K562 (cell line): Measurements from ENCODE around the gene PUS10. TPM values are rescaled to one million over a fixed set of nuclear protein-coding genes. Genes with fewer than 3 reads are reported as not detected.

Source experiments
- ATAC-seq: fragments of 200-7000 bp; cut with Tn5 transposase; 3 replicates; pipeline ENCODE4 v1.9.1; 2020; ENCODE audit warnings: moderate library complexity
- BruUV-seq: library from RNA; stranded (reverse); fragments of 400-500 nt; replicated peaks from 2 replicates; lab custom pipeline; 2021; lab: Mats Ljungman, UMichigan
- CTCF ChIA-PET: fragments of 300-600 bp; formaldehyde crosslinking; extraction: SDS; loops from one replicate; lab custom pipeline; 2021; ENCODE audit warnings: low intra/inter-chr PET ratio; lab: Yijun Ruan, JAX
- POLR2A ChIA-PET: fragments of 300-600, 350-650 bp; sonication (Branson Sonifier 250); formaldehyde crosslinking; extraction: SDS; loops from one replicate; lab custom pipeline; 2021; ENCODE audit warnings: antibody characterized with exemption, inconsistent platforms; lab: Yijun Ruan, JAX
- DNase-seq, 4 experiments: peaks; one replicate each; pipeline versions ENCODE4 v3.0.0 to v3.0.0-alpha.2; 2011 to 2018; ENCODE audit warnings: low spot score in 3 of 4, mixed read lengths in 3 of 4; ENCODE audit errors: extremely low read depth in 1 of 4
- FAIRE-seq: peaks from 2 replicates; lab custom pipeline; 2011; peaks lifted over from hg19 to GRCh38; lab: Jason Lieb, UNC
- H2AFZ ChIP-seq: 2 replicates; pipeline ENCODE4 v1.6.0; 2011; ENCODE audit warnings: low read depth, low read length, control low read depth, inconsistent platforms
- H3K27ac ChIP-seq: fragments of 200-600 bp; 3 replicates; pipeline ENCODE4 v1.8.0; 2011; ENCODE audit warnings: low read depth, mild to moderate bottlenecking, control low read depth, inconsistent platforms, low read length, moderate library complexity, mixed read lengths; ENCODE audit errors: extremely low read depth
- H3K27me3 ChIP-seq, 2 experiments: fragments of 300-600 bp in 1 of 2; 2 replicates in 1 of 2; 3 replicates in 1 of 2; pipeline versions ENCODE4 v1.6.0 to v1.8.0; 2011; ENCODE audit warnings: inconsistent platforms in 2 of 2, low read length in 2 of 2, mild to moderate bottlenecking in 1 of 2, mixed read lengths in 1 of 2, moderate library complexity in 1 of 2; ENCODE audit not compliant: control insufficient read depth in 2 of 2, insufficient read depth in 2 of 2
- H3K36me3 ChIP-seq: fragments of 300-600 bp; 3 replicates; pipeline ENCODE4 v1.8.0; 2011; ENCODE audit warnings: mild to moderate bottlenecking, low read length, inconsistent platforms; ENCODE audit not compliant: control insufficient read depth, insufficient read depth
- H3K4me1 ChIP-seq, 2 experiments: fragments of 200-600 bp in 1 of 2; replicated peaks in 1 of 2; 2 replicates in 1 of 2; 3 replicates in 1 of 2; pipeline versions ENCODE4 v1.5.1 to v1.8.0; 2011; ENCODE audit warnings: inconsistent platforms in 2 of 2, low read length in 2 of 2, mild to moderate bottlenecking in 1 of 2, mixed read lengths in 1 of 2, moderate library complexity in 1 of 2; ENCODE audit not compliant: control insufficient read depth in 2 of 2, insufficient read depth in 2 of 2
- H3K4me2 ChIP-seq: 2 replicates; pipeline ENCODE4 v1.6.1; 2011; ENCODE audit warnings: low read length, control low read depth, inconsistent platforms, mixed read lengths; ENCODE audit not compliant: insufficient read depth
- H3K4me3 ChIP-seq: fragments of 200-600 bp; sonication (generic), shearing (Covaris generic); 2 replicates; pipeline ENCODE4 v1.5.1; 2016; ENCODE audit warnings: control low read depth, inconsistent platforms
- H3K79me2 ChIP-seq: fragments of 200-600 bp; 3 replicates; pipeline ENCODE4 v1.8.0; 2011; ENCODE audit warnings: low read length, inconsistent platforms; ENCODE audit not compliant: control insufficient read depth, insufficient read depth
- H3K9ac ChIP-seq, 2 experiments: 2 replicates each; pipeline versions ENCODE4 v1.6.0 to v1.6.1; 2011; ENCODE audit warnings: low read depth in 2 of 2, low read length in 2 of 2, control low read depth in 1 of 2, inconsistent platforms in 1 of 2, mild to moderate bottlenecking in 1 of 2, mixed read lengths in 1 of 2; ENCODE audit not compliant: insufficient read depth in 1 of 2
- H3K9me1 ChIP-seq: one replicate; pipeline ENCODE4 v1.6.0; 2011; ENCODE audit warnings: inconsistent platforms, mild to moderate bottlenecking, low read length, moderate library complexity; ENCODE audit not compliant: control insufficient read depth, insufficient read depth
- H3K9me3 ChIP-seq: replicated peaks from 2 replicates; pipeline ENCODE4 v1.5.1; 2011; ENCODE audit warnings: low read depth, low read length, inconsistent platforms; ENCODE audit not compliant: control insufficient read depth, insufficient read depth
- H4K20me1 ChIP-seq: replicated peaks from 2 replicates; pipeline ENCODE4 v1.6.1; 2011; ENCODE audit warnings: low read length, inconsistent platforms, mixed read lengths; ENCODE audit not compliant: control insufficient read depth, insufficient read depth
- CREB5 ChIP-seq: fragments of 250-450 bp; sonication (Bioruptor Pico); IDR thresholded peaks from 2 replicates; pipeline ENCODE4 v1.5.0; 2020; ENCODE audit warnings: mild to moderate bottlenecking
- JUN ChIP-seq, 2 experiments: sonication (generic) in 1 of 2; formaldehyde crosslinking in 1 of 2; IDR thresholded peaks; 2 replicates each; pipeline versions ENCODE4 v1.6.1 to v1.8.0; 2012 to 2022; ENCODE audit warnings: borderline replicate concordance in 2 of 2, mild to moderate bottlenecking in 2 of 2, improper control_type of control experiment in 1 of 2, low read depth in 1 of 2, low read length in 1 of 2, missing genetic modification reagents in 1 of 2
- RFX1 ChIP-seq: fragments of 450-650 bp; IDR thresholded peaks from 2 replicates; pipeline ENCODE4 v1.6.1; 2016; ENCODE audit warnings: mild to moderate bottlenecking, moderate library complexity
- WGBS: fragments of 100-300 bp; shearing (Covaris generic); methylation state at CpG from one replicate; pipeline ENCODE4 v1.1.6; 2016; ENCODE audit warnings: low coverage, mixed read lengths; ENCODE audit not compliant: insufficient coverage; ENCODE audit errors: missing lambda C conversion rate; 5-methylcytosine and 5-hydroxymethylcytosine counted together
- in situ Hi-C: fragments of 300-500 bp; cut with MboI; formaldehyde crosslinking; loops from 4 replicates; pipeline ENCODE4 v1.15.0; 2018; ENCODE audit warnings: inconsistent platforms, mixed read lengths
- intact Hi-C: fragments of 100-400 bp; cut with micrococcal nuclease; formaldehyde crosslinking; loops from 2 replicates; pipeline ENCODE4 v1.14.2; 2022
- polyA plus RNA-seq, 8 experiments: library from polyadenylated mRNA; depleted of rRNA in 4 of 8; stranded (reverse) in 5 of 8; unstranded in 3 of 8; fragments of >200 nt; fragmentation: Nextera tagmentation in 2 of 8; fragmentation: Illumina TruSeq in 1 of 8; extraction: Ambion mirVana in 2 of 8; extraction: Trizol in 1 of 8; gene quantifications; 2 replicates each; pipeline versions ENCODE4 v1.2.1 to v1.2.3, GENCODE V29; 2011 to 2014; ENCODE audit warnings: inconsistent platforms in 1 of 8, missing spikeins in 1 of 8
- total RNA-seq, 7 experiments: library from RNA; depleted of rRNA in 6 of 7; stranded (reverse); fragments of >200 nt in 6 of 7; fragmentation: Illumina TruSeq in 2 of 7; extraction: Trizol in 2 of 7; gene quantifications; 2 replicates each; pipeline versions ENCODE4 v1.2.1 to v1.2.3, GENCODE V29; 2011 to 2021; ENCODE audit warnings: low replicate concordance in 1 of 7
- TF ChIP-seq, protein P1 (sequence below): fragments of 250-450 bp; sonication (Bioruptor Pico); IDR thresholded peaks from 2 replicates; pipeline ENCODE4 v1.8.0; 2021; ENCODE audit warnings: moderate library complexity, mild to moderate bottlenecking, inconsistent platforms

The PUS10 gene
- total and polyA plus RNA-seq, 9 of the 15 experiments (the other 6 are each of a cell fraction or from before 2014, with no cell fraction given) = 5.0 to 10.7 (median 7.6) TPM

DNA sequence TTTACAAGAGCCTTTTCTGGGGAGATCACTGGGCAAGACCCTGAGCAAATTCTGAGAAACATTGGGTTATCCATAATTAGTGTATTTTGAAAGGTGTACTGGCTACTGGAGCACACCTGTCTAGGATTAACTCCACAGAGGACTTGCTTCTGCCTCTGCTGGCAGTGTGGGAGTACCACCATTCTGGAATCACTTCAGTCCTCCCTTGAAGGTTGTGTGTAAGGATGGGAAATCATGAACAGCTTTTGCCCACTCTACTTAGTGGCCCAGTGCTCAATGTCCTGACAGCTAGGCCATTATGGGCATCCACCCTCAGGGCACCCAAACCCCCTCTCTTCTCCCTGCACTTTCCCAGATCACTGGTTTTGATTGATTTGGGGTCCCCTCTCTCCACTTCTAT is 39.5 kb upstream of the PUS10 start (continued):
- TF ChIP-seq JUN (IDR thresholded peaks at IDR 0.05; ENCODE audit: borderline replicate concordance, low read depth, low read length) = no peak
- TF ChIP-seq JUN (CRISPR knock-in tag; IDR thresholded peaks at IDR 0.05; ENCODE audit: borderline replicate concordance) = no peak
- TF ChIP-seq, protein P1, sequence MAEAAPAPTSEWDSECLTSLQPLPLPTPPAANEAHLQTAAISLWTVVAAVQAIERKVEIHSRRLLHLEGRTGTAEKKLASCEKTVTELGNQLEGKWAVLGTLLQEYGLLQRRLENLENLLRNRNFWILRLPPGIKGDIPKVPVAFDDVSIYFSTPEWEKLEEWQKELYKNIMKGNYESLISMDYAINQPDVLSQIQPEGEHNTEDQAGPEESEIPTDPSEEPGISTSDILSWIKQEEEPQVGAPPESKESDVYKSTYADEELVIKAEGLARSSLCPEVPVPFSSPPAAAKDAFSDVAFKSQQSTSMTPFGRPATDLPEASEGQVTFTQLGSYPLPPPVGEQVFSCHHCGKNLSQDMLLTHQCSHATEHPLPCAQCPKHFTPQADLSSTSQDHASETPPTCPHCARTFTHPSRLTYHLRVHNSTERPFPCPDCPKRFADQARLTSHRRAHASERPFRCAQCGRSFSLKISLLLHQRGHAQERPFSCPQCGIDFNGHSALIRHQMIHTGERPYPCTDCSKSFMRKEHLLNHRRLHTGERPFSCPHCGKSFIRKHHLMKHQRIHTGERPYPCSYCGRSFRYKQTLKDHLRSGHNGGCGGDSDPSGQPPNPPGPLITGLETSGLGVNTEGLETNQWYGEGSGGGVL (CRISPR knock-in tag) = no peak

GRCh38 chr2:61055557-61055956 is 37.5 kb upstream of the PUS10 start:
- no peak overlapping the region for H3K4me3 ChIP-seq
- ATAC-seq (no peak), DNase-seq (no peak), FAIRE-seq (no peak)
- H3K36me3 ChIP-seq = peaks cover 8% of the 10 kb centered on the region; the same call in 1 of the 3 replicates
- no peaks in the 10 kb centered on the region for H3K4me1 ChIP-seq
- no peaks in the 10 kb centered on the region for H3K79me2 ChIP-seq
- ChIA-PET CTCF (no interaction called here), POLR2A (interaction anchor here (0.6 kb wide), 1 partner anchor 174 kb away, joined by 3 read pairs; no protein-coding TSS in a partner anchor)
- no peak overlapping the region for H3K4me2 ChIP-seq
- 56% methylated on average over 2 of the region's 2 CpGs for WGBS
- H3K9me1 ChIP-seq = no peaks in the 10 kb centered on the region
- H3K9me3 ChIP-seq = no peaks in the 10 kb centered on the region
- no TSS peak for BruUV-seq
- H4K20me1 ChIP-seq = no peaks in the 10 kb centered on the region
- intact Hi-C loops (no loop called here), in situ Hi-C loops (no loop called here)
- H3K9ac ChIP-seq = no peak overlapping the region
- no peak overlapping the region for H3K27ac ChIP-seq
- H2AFZ ChIP-seq = no peak overlapping the region
- no peaks in the 10 kb centered on the region for H3K27me3 ChIP-seq
- TF ChIP-seq CREB5 (no peak), RFX1 (peak; percentile 26; the same call in 1 of the 2 replicates)
